HL-60 (cell line): ENCODE measurements around the gene C12orf56.
A peak's percentile ranks its signal among the peaks of the same experiment; 100 is the strongest.

ENCODE experiments used
- DNase-seq, 2 experiments: peaks; one replicate each; pipeline ENCODE4 v3.0.0-alpha.2; 2010 to 2020; ENCODE audit warnings: low read depth in 1 of 2, low spot score in 1 of 2
- H3K27ac ChIP-seq: fragments of 250-450 bp; sonication (Bioruptor Pico); replicated peaks from 2 replicates; pipeline ENCODE4 v1.5.1; 2020; ENCODE audit warnings: mild to moderate bottlenecking, moderate library complexity
- H3K27me3 ChIP-seq: fragments of 250-450 bp; sonication (Bioruptor Pico); 2 replicates; pipeline ENCODE4 v1.5.1; 2021; ENCODE audit warnings: mild to moderate bottlenecking, moderate library complexity; ENCODE audit not compliant: insufficient read depth, poor library complexity, severe bottlenecking
- H3K4me3 ChIP-seq: replicated peaks from 2 replicates; pipeline ENCODE4 v1.5.1; 2011; ENCODE audit warnings: mild to moderate bottlenecking, control low read depth, low read length; ENCODE audit not compliant: insufficient read depth
- CTCF ChIP-seq: IDR thresholded peaks from one replicate; pipeline ENCODE4 v1.5.1; 2011; ENCODE audit warnings: low read length, control low read depth, inconsistent platforms; ENCODE audit not compliant: insufficient read depth
- GABPA ChIP-seq: IDR thresholded peaks from 2 replicates; pipeline ENCODE4 v1.6.1; 2012; ENCODE audit warnings: low read depth
- POLR2AphosphoS5 ChIP-seq: IDR thresholded peaks from 2 replicates; pipeline ENCODE4 v1.6.1; 2012; ENCODE audit warnings: low read depth
- REST ChIP-seq: IDR thresholded peaks from 2 replicates; pipeline ENCODE4 v1.6.1; 2012; ENCODE audit warnings: low read depth; ENCODE audit not compliant: insufficient replicate concordance
- SPI1 ChIP-seq: IDR thresholded peaks from 2 replicates; pipeline ENCODE4 v1.6.1; 2012; ENCODE audit warnings: low read depth, mild to moderate bottlenecking, borderline replicate concordance

Gene C12orf56

GRCh38 chr12:64258576-64258975, 132.0 kb downstream of the C12orf56 start:
- DNase-seq: no peak
- no peak overlapping the region for H3K27ac ChIP-seq
- no peak overlapping the region for H3K4me3 ChIP-seq
- H3K27me3 ChIP-seq: no peaks in the 10 kb centered on the region
- no peak for TF ChIP-seq REST
- no peak for TF ChIP-seq POLR2AphosphoS5
- TF ChIP-seq GABPA: no peak
- no peak for TF ChIP-seq CTCF
- no peak for TF ChIP-seq SPI1

GRCh38 chr12:64256166-64256800, 134.3 kb downstream of the C12orf56 start:
- peak in 1 of 2 experiments; percentile 18 for DNase-seq
- H3K27ac ChIP-seq: no peak overlapping the region

More at GRCh38 chr12:64256166-64256800, 134.3 kb downstream of the C12orf56 start:
- Histone ChIP-seq H3K4me3 (no peak overlapping the region), H3K27me3 (no peaks in the 10 kb centered on the region)
- no peak for TF ChIP-seq GABPA
- TF ChIP-seq POLR2AphosphoS5: no peak
- no peak for TF ChIP-seq REST
- TF ChIP-seq CTCF: no peak
- no peak for TF ChIP-seq SPI1
